ENCODE measurements around the gene CLCN4.

CLCN4 gene

GRCh38 chrX:10146346-10146745 lies 10.4 kb upstream of the CLCN4 start:
- no peaks in the 10 kb centered on the region for H3K9me2 ChIP-seq (ENCODE audit: low read depth, low read length)
- H3K9ac ChIP-seq (ENCODE audit: low read length) = no peak overlapping the region
- H3K4me3 ChIP-seq (ENCODE audit: low read depth, low read length, poor library complexity, severe bottlenecking) = no peak overlapping the region
- no peak overlapping the region for H3K27ac ChIP-seq (ENCODE audit: low read depth, low read length, poor library complexity, severe bottlenecking)
- H3K4me2 ChIP-seq (ENCODE audit: low read length) = no peak overlapping the region
- H3K36me3 ChIP-seq (ENCODE audit: insufficient read depth, low read length) = peaks cover 9% of the 10 kb centered on the region
- H3F3A ChIP-seq (ENCODE audit: insufficient read depth, low read length) = no peaks in the 10 kb centered on the region
- H3K4me1 ChIP-seq (ENCODE audit: insufficient read depth, low read length, severe bottlenecking) = peaks cover 8% of the 10 kb centered on the region
- H2AFZ ChIP-seq (ENCODE audit: low read length) = no peak overlapping the region
- H3K9me3 ChIP-seq (ENCODE audit: low read length) = no peaks in the 10 kb centered on the region
- no peaks in the 10 kb centered on the region for H3K79me2 ChIP-seq (ENCODE audit: insufficient read depth, low read length)
- no peaks in the 10 kb centered on the region for H3K27me3 ChIP-seq (ENCODE audit: insufficient read depth, low read length)
- H4K20me1 ChIP-seq (ENCODE audit: insufficient read depth, low read length) = no peaks in the 10 kb centered on the region
- TF ChIP-seq CTCF (IDR thresholded peaks at IDR 0.05; ENCODE audit: low read length) (no peak), EZH2 (IDR thresholded peaks at IDR 0.05; ENCODE audit: borderline replicate concordance, low read length) (no peak)

- Histone ChIP-seq H3K27ac (ENCODE audit: low read depth, low read length, poor library complexity, severe bottlenecking) (no peak overlapping the region), H3K9ac (ENCODE audit: low read length) (no peak overlapping the region), H3K27me3 (ENCODE audit: insufficient read depth, low read length) (no peaks in the 10 kb centered on the region), H3K4me2 (ENCODE audit: low read length) (no peak overlapping the region), H3K36me3 (ENCODE audit: insufficient read depth, low read length) (no peaks in the 10 kb centered on the region), H3K79me2 (ENCODE audit: insufficient read depth, low read length) (no peaks in the 10 kb centered on the region), H3F3A (ENCODE audit: insufficient read depth, low read length) (no peaks in the 10 kb centered on the region), H4K20me1 (ENCODE audit: insufficient read depth, low read length) (no peaks in the 10 kb centered on the region), H3K9me2 (ENCODE audit: low read depth, low read length) (no peaks in the 10 kb centered on the region), H2AFZ (ENCODE audit: low read length) (no peak overlapping the region), H3K4me3 (ENCODE audit: low read depth, low read length, poor library complexity, severe bottlenecking) (no peak overlapping the region), H3K4me1 (ENCODE audit: insufficient read depth, low read length, severe bottlenecking) (peaks cover 23% of the 10 kb centered on the region), H3K9me3 (ENCODE audit: low read length) (no peaks in the 10 kb centered on the region)
- no peak for TF ChIP-seq CTCF (IDR thresholded peaks at IDR 0.05; ENCODE audit: low read length)
- no peak for TF ChIP-seq EZH2 (IDR thresholded peaks at IDR 0.05; ENCODE audit: borderline replicate concordance, low read length)
These were observed 4.7 kb upstream of the CLCN4 start for GRCh38 chrX:10152086-10152485.

GRCh38 chrX:10155137-10155536 lies 1.6 kb upstream of the CLCN4 start:
- Histone ChIP-seq H3K9me3 (ENCODE audit: low read length) (no peaks in the 10 kb centered on the region), H4K20me1 (ENCODE audit: insufficient read depth, low read length) (no peaks in the 10 kb centered on the region), H3K4me2 (ENCODE audit: low read length) (no peak overlapping the region), H3K9me2 (ENCODE audit: low read depth, low read length) (no peaks in the 10 kb centered on the region), H3K79me2 (ENCODE audit: insufficient read depth, low read length) (no peaks in the 10 kb centered on the region), H3K27ac (ENCODE audit: low read depth, low read length, poor library complexity, severe bottlenecking) (no peak overlapping the region), H3K36me3 (ENCODE audit: insufficient read depth, low read length) (no peaks in the 10 kb centered on the region), H3F3A (ENCODE audit: insufficient read depth, low read length) (no peaks in the 10 kb centered on the region), H3K4me3 (ENCODE audit: low read depth, low read length, poor library complexity, severe bottlenecking) (no peak overlapping the region), H2AFZ (ENCODE audit: low read length) (no peak overlapping the region), H3K27me3 (ENCODE audit: insufficient read depth, low read length) (no peaks in the 10 kb centered on the region), H3K4me1 (ENCODE audit: insufficient read depth, low read length, severe bottlenecking) (peaks cover 46% of the 10 kb centered on the region), H3K9ac (ENCODE audit: low read length) (no peak overlapping the region)
- no peak for TF ChIP-seq CTCF (IDR thresholded peaks at IDR 0.05; ENCODE audit: low read length)
- TF ChIP-seq EZH2 (IDR thresholded peaks at IDR 0.05; ENCODE audit: borderline replicate concordance, low read length) = no peak

Data from OCI-LY1 (cell line).